OCI-LY1 (cell line): ENCODE results near the gene ROCK1.

ENCODE experiments used
- H2AFZ ChIP-seq: fragments of 200-600 bp; sonication (generic), shearing (Covaris generic); 2 replicates; pipeline ENCODE4 v1.6.0; 2014; ENCODE audit warnings: antibody characterized with exemption, mild to moderate bottlenecking, low read length
- H3F3A ChIP-seq: fragments of 200-600 bp; sonication (generic), shearing (Covaris generic); 2 replicates; pipeline ENCODE4 v1.6.0; 2014; ENCODE audit warnings: mild to moderate bottlenecking, antibody characterized with exemption, low read length, moderate library complexity; ENCODE audit not compliant: insufficient read depth
- H3K27ac ChIP-seq: fragments of 200-600 bp; sonication (generic); 2 replicates; pipeline ENCODE4 v1.5.1; 2014; ENCODE audit warnings: low read length, mixed run types, mild to moderate bottlenecking, low read depth; ENCODE audit not compliant: poor library complexity, severe bottlenecking
- H3K27me3 ChIP-seq: fragments of 200-600 bp; sonication (generic); 2 replicates; pipeline ENCODE4 v1.6.0; 2014; ENCODE audit warnings: antibody characterized with exemption, mild to moderate bottlenecking, low read length, moderate library complexity; ENCODE audit not compliant: insufficient read depth
- H3K36me3 ChIP-seq: fragments of 200-600 bp; sonication (generic); 2 replicates; pipeline ENCODE4 v1.6.1; 2014; ENCODE audit warnings: mild to moderate bottlenecking, antibody characterized with exemption, low read length, moderate library complexity, mixed read lengths; ENCODE audit not compliant: insufficient read depth
- H3K4me1 ChIP-seq: fragments of 200-600 bp; sonication (generic); 2 replicates; pipeline ENCODE4 v1.5.1; 2014; ENCODE audit warnings: mild to moderate bottlenecking, low read length, moderate library complexity; ENCODE audit not compliant: insufficient read depth, severe bottlenecking
- H3K4me2 ChIP-seq: fragments of 200-600 bp; sonication (generic), shearing (Covaris generic); 2 replicates; pipeline ENCODE4 v1.6.1; 2014; ENCODE audit warnings: low read length
- H3K4me3 ChIP-seq: fragments of 200-600 bp; sonication (generic); 2 replicates; pipeline ENCODE4 v1.5.1; 2014; ENCODE audit warnings: low read length, low read depth, mild to moderate bottlenecking, mixed read lengths; ENCODE audit not compliant: poor library complexity, severe bottlenecking
- H3K79me2 ChIP-seq: fragments of 200-600 bp; shearing (Covaris generic); 2 replicates; pipeline ENCODE4 v1.6.1; 2016; ENCODE audit warnings: mixed run types, low read length, mixed read lengths; ENCODE audit not compliant: insufficient read depth
- H3K9ac ChIP-seq: fragments of 200-600 bp; sonication (generic), shearing (Covaris generic); 2 replicates; pipeline ENCODE4 v1.6.1; 2014; ENCODE audit warnings: mild to moderate bottlenecking, low read length, mixed read lengths
- H3K9me2 ChIP-seq: fragments of 200-600 bp; sonication (generic), shearing (Covaris generic); 2 replicates; pipeline ENCODE4 v1.6.1; 2014; ENCODE audit warnings: low read depth, mild to moderate bottlenecking, low read length, mixed read lengths
- H3K9me3 ChIP-seq: fragments of 200-600 bp; shearing (Covaris generic); 2 replicates; pipeline ENCODE4 v1.6.1; 2014; ENCODE audit warnings: low read length, mixed read lengths
- H4K20me1 ChIP-seq: fragments of 200-600 bp; sonication (generic), shearing (Covaris generic); 2 replicates; pipeline ENCODE4 v1.6.0; 2016; ENCODE audit warnings: mild to moderate bottlenecking, low read length; ENCODE audit not compliant: insufficient read depth
- CTCF ChIP-seq: fragments of 200-600 bp; sonication (generic), shearing (Covaris generic); IDR thresholded peaks from 2 replicates; pipeline ENCODE4 v1.5.1; 2017; ENCODE audit warnings: mild to moderate bottlenecking, antibody characterized with exemption, low read length, moderate library complexity, mixed read lengths
- EZH2 ChIP-seq: fragments of 200-600 bp; sonication (generic), shearing (Covaris generic); IDR thresholded peaks from 2 replicates; pipeline ENCODE4 v1.8.0; 2017; ENCODE audit warnings: borderline replicate concordance, mixed run types, mild to moderate bottlenecking, antibody characterized with exemption, low read length, moderate library complexity, mixed read lengths

Gene ROCK1

GRCh38 chr18:21080576-21080975, 31.0 kb downstream of the ROCK1 start:
- H3K4me1 ChIP-seq, result peaks cover 20% of the 10 kb centered on the region
- H3K79me2 ChIP-seq, result peaks cover 89% of the 10 kb centered on the region
- H3K9me2 ChIP-seq, result no peaks in the 10 kb centered on the region
- H3K27ac ChIP-seq, result no peak overlapping the region
- no peak overlapping the region for H3K9ac ChIP-seq
- no peak overlapping the region for H3K4me3 ChIP-seq
- peaks cover 11% of the 10 kb centered on the region; the same call in 1 of the 2 replicates for H3K36me3 ChIP-seq
- no peak overlapping the region for H3K4me2 ChIP-seq
- no peaks in the 10 kb centered on the region for H4K20me1 ChIP-seq
- no peaks in the 10 kb centered on the region for H3F3A ChIP-seq
- TF ChIP-seq CTCF (no peak), EZH2 (no peak)
- peaks cover 8% of the 10 kb centered on the region for H3K9me3 ChIP-seq
- H3K27me3 ChIP-seq, result no peaks in the 10 kb centered on the region
- H2AFZ ChIP-seq, result no peak overlapping the region

GRCh38 chr18:21074336-21075323, 37.0 kb downstream of the ROCK1 start:
- Histone ChIP-seq H3K27me3 (no peaks in the 10 kb centered on the region), H4K20me1 (peaks cover 7% of the 10 kb centered on the region; the same call in 1 of the 2 replicates), H3F3A (no peaks in the 10 kb centered on the region), H2AFZ (no peak overlapping the region), H3K9ac (no peak overlapping the region), H3K4me1 (peaks cover 28% of the 10 kb centered on the region), H3K27ac (peak overlapping the region; percentile 14), H3K36me3 (peaks cover 3% of the 10 kb centered on the region; the same call in 1 of the 2 replicates), H3K79me2 (peaks cover 87% of the 10 kb centered on the region), H3K4me3 (no peak overlapping the region), H3K9me2 (no peaks in the 10 kb centered on the region), H3K4me2 (no peak overlapping the region), H3K9me3 (no peaks in the 10 kb centered on the region)
- TF ChIP-seq EZH2 (no peak), CTCF (no peak)

GRCh38 chr18:21073180-21073579, 38.4 kb downstream of the ROCK1 start:
- peaks cover 7% of the 10 kb centered on the region; the same call in 1 of the 2 replicates for H4K20me1 ChIP-seq
- peaks cover 21% of the 10 kb centered on the region for H3K4me1 ChIP-seq
- no peak overlapping the region for H3K4me2 ChIP-seq
- peaks cover 74% of the 10 kb centered on the region for H3K79me2 ChIP-seq
- H3K4me3 ChIP-seq, result no peak overlapping the region
- no peak overlapping the region for H3K27ac ChIP-seq
- no peak overlapping the region for H3K9ac ChIP-seq
- no peaks in the 10 kb centered on the region for H3K9me3 ChIP-seq
- H3K9me2 ChIP-seq, result no peaks in the 10 kb centered on the region
- peaks cover 11% of the 10 kb centered on the region; the same call in 1 of the 2 replicates for H3K36me3 ChIP-seq
- no peak overlapping the region for H2AFZ ChIP-seq
- TF ChIP-seq CTCF (no peak), EZH2 (no peak)
- no peaks in the 10 kb centered on the region for H3F3A ChIP-seq
- H3K27me3 ChIP-seq, result no peaks in the 10 kb centered on the region
